SK-N-SH (cell line): ENCODE measurements around the gene RASGEF1B. TPM values are rescaled to one million over a fixed set of nuclear protein-coding genes. Genes with fewer than 3 reads are reported as not detected.

Source experiments
- CTCF ChIA-PET: fragments of 300-600, 350-600 bp; formaldehyde crosslinking; extraction: SDS; loops from one replicate; lab custom pipeline; 2021; lab: Yijun Ruan, JAX
- POLR2A ChIA-PET: fragments of 350-600 bp; sonication (Branson Sonifier 250); formaldehyde crosslinking; extraction: SDS; loops from one replicate; lab custom pipeline; 2020; ENCODE audit warnings: antibody characterized with exemption, inconsistent platforms; lab: Yijun Ruan, JAX
- DNase-seq: peaks from one replicate; pipeline ENCODE4 v3.0.0; 2012
- H2AFZ ChIP-seq: fragments of 200-600 bp; sonication (generic); 2 replicates; pipeline ENCODE4 v1.8.1; 2016; ENCODE audit warnings: antibody characterized with exemption, mild to moderate bottlenecking, low read depth
- H3F3A ChIP-seq: fragments of 200-600 bp; sonication (generic); replicated peaks from 2 replicates; pipeline ENCODE3; 2016; ENCODE audit warnings: antibody characterized with exemption, mild to moderate bottlenecking; ENCODE audit not compliant: insufficient read depth
- H3K27ac ChIP-seq, 2 experiments: fragments of 200-500 bp in 1 of 2; fragments of 200-600 bp in 1 of 2; sonication (Bioruptor generic) in 1 of 2; sonication (generic), shearing (Covaris generic) in 1 of 2; 2 replicates each; pipeline versions ENCODE4 v1.5.1 to v1.6.1; 2014 to 2016; ENCODE audit warnings: low read depth in 2 of 2, inconsistent platforms in 1 of 2, low read length in 1 of 2, mild to moderate bottlenecking in 1 of 2, mixed read lengths in 1 of 2
- H3K27me3 ChIP-seq: fragments of 200-600 bp; sonication (generic), shearing (Covaris generic); 2 replicates; pipeline ENCODE4 v1.6.1; 2016; ENCODE audit warnings: mixed run types; ENCODE audit not compliant: insufficient read depth
- H3K36me3 ChIP-seq, 2 experiments: fragments of 200-500 bp in 1 of 2; fragments of 200-600 bp in 1 of 2; sonication (Bioruptor generic) in 1 of 2; sonication (generic) in 1 of 2; replicated peaks in 1 of 2; 2 replicates each; pipeline versions ENCODE3 to v1.5.1; 2014 to 2016; ENCODE audit warnings: low read length in 1 of 2, mild to moderate bottlenecking in 1 of 2; ENCODE audit not compliant: insufficient read depth in 2 of 2, control insufficient read depth in 1 of 2
- H3K4me1 ChIP-seq, 2 experiments: fragments of 200-500 bp in 1 of 2; fragments of 200-600 bp in 1 of 2; sonication (Bioruptor generic) in 1 of 2; sonication (generic), shearing (Covaris generic) in 1 of 2; 2 replicates each; pipeline versions ENCODE4 v1.5.1 to v1.6.1; 2014 to 2016; ENCODE audit warnings: low read depth in 1 of 2, low read length in 1 of 2, mixed run types in 1 of 2; ENCODE audit not compliant: insufficient read depth in 2 of 2, control insufficient read depth in 1 of 2
- H3K4me2 ChIP-seq: fragments of 200-600 bp; sonication (generic), shearing (Covaris generic); 2 replicates; pipeline ENCODE4 v1.6.1; 2017; ENCODE audit warnings: mixed run types
- H3K4me3 ChIP-seq, 2 experiments: fragments of 200-500 bp in 1 of 2; fragments of 200-600 bp in 1 of 2; sonication (Bioruptor generic) in 1 of 2; sonication (generic), shearing (Covaris generic) in 1 of 2; 2 replicates each; pipeline versions ENCODE4 v1.5.1 to v1.8.1; 2014 to 2016; ENCODE audit warnings: low read depth in 2 of 2, inconsistent platforms in 1 of 2, low read length in 1 of 2, mild to moderate bottlenecking in 1 of 2, mixed read lengths in 1 of 2, moderate library complexity in 1 of 2
- H3K79me2 ChIP-seq: fragments of 200-600 bp; sonication (generic); 2 replicates; pipeline ENCODE4 v1.8.1; 2017; ENCODE audit warnings: mild to moderate bottlenecking; ENCODE audit not compliant: insufficient read depth
- H3K9ac ChIP-seq: fragments of 200-600 bp; sonication (generic); 2 replicates; pipeline ENCODE4 v1.6.1; 2017; ENCODE audit warnings: mixed run types
- H3K9me2 ChIP-seq: fragments of 200-600 bp; sonication (generic); 2 replicates; pipeline ENCODE4 v1.6.1; 2017; ENCODE audit warnings: mixed run types
- H3K9me3 ChIP-seq: fragments of 200-600 bp; sonication (generic); 2 replicates; pipeline ENCODE4 v1.6.1; 2017; ENCODE audit warnings: mixed run types, mild to moderate bottlenecking, moderate library complexity
- H4K20me1 ChIP-seq: fragments of 200-600 bp; sonication (generic); 2 replicates; pipeline ENCODE4 v1.6.1; 2017; ENCODE audit warnings: mild to moderate bottlenecking, mixed run types; ENCODE audit not compliant: insufficient read depth
- EZH2phosphoT487 ChIP-seq: fragments of 200-600 bp; sonication (generic); IDR thresholded peaks from 2 replicates; pipeline ENCODE4 v1.6.1; 2017; ENCODE audit warnings: low read depth, mixed run types, mild to moderate bottlenecking, antibody characterized with exemption, moderate library complexity, borderline replicate concordance
- GABPA ChIP-seq: IDR thresholded peaks from 2 replicates; pipeline ENCODE4 v1.4.0; 2012; ENCODE audit warnings: low read depth, mild to moderate bottlenecking
- NRF1 ChIP-seq: IDR thresholded peaks from 2 replicates; pipeline ENCODE4 v1.6.1; 2012; ENCODE audit warnings: low read depth, mild to moderate bottlenecking, low read length
- RAD21 ChIP-seq: IDR thresholded peaks from 2 replicates; pipeline ENCODE4 v1.6.1; 2012; ENCODE audit warnings: mild to moderate bottlenecking, low read length
- RFX5 ChIP-seq: IDR thresholded peaks from 2 replicates; pipeline ENCODE4 v1.6.1; 2012; ENCODE audit warnings: mild to moderate bottlenecking, improper control_type of control experiment, low read length
- SMC3 ChIP-seq: IDR thresholded peaks from 2 replicates; pipeline ENCODE4 v1.6.1; 2012; ENCODE audit warnings: low read depth, low read length, improper control_type of control experiment
- WGBS: methylation state at CpG from one replicate; pipeline ENCODE4 v1.1.6; 2017; ENCODE audit warnings: low lambda C conversion rate; 5-methylcytosine and 5-hydroxymethylcytosine counted together
- polyA plus RNA-seq, 3 experiments: library from polyadenylated mRNA; depleted of rRNA; stranded (reverse); fragments of >200 nt; gene quantifications; 2 replicates each; pipeline ENCODE4 v1.2.3, GENCODE V29; 2012
- TF ChIP-seq, protein P1 (sequence below): fragments of 200-600 bp; sonication (generic); IDR thresholded peaks from 2 replicates; pipeline ENCODE4 v1.6.1; 2017; ENCODE audit warnings: antibody characterized with exemption, mild to moderate bottlenecking, moderate library complexity
- TF ChIP-seq, protein P2 (sequence below): IDR thresholded peaks from 2 replicates; pipeline ENCODE4 v1.4.0; 2012; ENCODE audit warnings: low read depth, borderline replicate concordance
- TF ChIP-seq, protein P3 (sequence below): IDR thresholded peaks from 2 replicates; pipeline ENCODE4; 2012

RASGEF1B gene
- polyA plus RNA-seq, 1 of the 3 experiments (the other 2 are of a cell fraction): not detected

DNA sequence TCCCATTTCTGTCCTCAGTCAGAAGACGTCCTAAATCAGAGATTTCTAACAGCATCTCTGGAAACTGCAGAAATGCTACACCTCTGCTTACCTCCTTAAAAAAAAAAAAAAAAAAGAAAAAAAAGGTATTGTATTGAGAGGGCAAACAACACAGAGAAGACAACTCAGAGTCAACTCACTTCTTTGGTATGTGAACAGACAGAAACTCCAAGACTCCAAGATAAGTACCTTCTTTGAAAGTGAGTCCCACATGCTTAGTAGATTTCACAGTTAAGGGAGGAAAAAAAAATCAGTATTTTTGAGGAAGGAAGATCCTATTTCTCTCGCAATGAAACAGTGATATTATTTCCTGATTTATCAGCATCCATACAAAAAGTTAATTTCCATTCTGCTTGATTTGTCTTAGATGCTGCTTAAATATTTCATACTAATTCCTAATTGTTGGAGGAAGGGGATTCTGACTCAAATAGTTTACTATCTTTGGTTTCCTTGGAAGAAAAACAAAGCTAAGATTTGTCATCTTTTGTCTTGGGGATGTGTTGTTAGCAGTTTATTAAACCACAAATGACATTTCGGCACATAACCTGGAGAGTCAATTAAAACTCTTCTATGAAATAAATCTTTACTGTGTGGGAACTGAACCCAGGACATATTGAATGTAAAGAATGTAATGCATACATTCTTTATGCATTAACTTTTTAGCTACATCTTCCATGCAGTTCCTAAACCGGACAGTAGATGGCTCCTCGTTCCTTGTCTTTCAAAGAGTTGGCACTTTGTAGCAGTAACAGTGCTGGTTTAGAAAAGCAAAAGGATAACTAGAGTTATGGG, 4.7 kb downstream of the RASGEF1B start:
- no peaks in the 10 kb centered on the region for H4K20me1 ChIP-seq
- POLR2A ChIA-PET: no interaction called here
- CTCF ChIA-PET: interaction anchor here (0.6 to 5.5 kb wide), 39 partner anchors 8 to 816 kb away, joined by 3 to 57 read pairs (median 4); no protein-coding TSS in a partner anchor
- no peaks in the 10 kb centered on the region; a peak in 1 of 4 replicates for H3K4me1 ChIP-seq
- H3K9me3 ChIP-seq: no peaks in the 10 kb centered on the region
- no peaks in the 10 kb centered on the region for H3K36me3 ChIP-seq
- H3K9ac ChIP-seq: no peak overlapping the region
- peak overlapping the region in 1 of 2 experiments; percentile 34; a peak in 1 of 4 replicates for H3K4me3 ChIP-seq
- no peaks in the 10 kb centered on the region for H3K79me2 ChIP-seq
- H3K27ac ChIP-seq: no peak overlapping the region
- TF ChIP-seq, protein P1, sequence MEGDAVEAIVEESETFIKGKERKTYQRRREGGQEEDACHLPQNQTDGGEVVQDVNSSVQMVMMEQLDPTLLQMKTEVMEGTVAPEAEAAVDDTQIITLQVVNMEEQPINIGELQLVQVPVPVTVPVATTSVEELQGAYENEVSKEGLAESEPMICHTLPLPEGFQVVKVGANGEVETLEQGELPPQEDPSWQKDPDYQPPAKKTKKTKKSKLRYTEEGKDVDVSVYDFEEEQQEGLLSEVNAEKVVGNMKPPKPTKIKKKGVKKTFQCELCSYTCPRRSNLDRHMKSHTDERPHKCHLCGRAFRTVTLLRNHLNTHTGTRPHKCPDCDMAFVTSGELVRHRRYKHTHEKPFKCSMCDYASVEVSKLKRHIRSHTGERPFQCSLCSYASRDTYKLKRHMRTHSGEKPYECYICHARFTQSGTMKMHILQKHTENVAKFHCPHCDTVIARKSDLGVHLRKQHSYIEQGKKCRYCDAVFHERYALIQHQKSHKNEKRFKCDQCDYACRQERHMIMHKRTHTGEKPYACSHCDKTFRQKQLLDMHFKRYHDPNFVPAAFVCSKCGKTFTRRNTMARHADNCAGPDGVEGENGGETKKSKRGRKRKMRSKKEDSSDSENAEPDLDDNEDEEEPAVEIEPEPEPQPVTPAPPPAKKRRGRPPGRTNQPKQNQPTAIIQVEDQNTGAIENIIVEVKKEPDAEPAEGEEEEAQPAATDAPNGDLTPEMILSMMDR: peak; percentile 96
- TF ChIP-seq, protein P2, sequence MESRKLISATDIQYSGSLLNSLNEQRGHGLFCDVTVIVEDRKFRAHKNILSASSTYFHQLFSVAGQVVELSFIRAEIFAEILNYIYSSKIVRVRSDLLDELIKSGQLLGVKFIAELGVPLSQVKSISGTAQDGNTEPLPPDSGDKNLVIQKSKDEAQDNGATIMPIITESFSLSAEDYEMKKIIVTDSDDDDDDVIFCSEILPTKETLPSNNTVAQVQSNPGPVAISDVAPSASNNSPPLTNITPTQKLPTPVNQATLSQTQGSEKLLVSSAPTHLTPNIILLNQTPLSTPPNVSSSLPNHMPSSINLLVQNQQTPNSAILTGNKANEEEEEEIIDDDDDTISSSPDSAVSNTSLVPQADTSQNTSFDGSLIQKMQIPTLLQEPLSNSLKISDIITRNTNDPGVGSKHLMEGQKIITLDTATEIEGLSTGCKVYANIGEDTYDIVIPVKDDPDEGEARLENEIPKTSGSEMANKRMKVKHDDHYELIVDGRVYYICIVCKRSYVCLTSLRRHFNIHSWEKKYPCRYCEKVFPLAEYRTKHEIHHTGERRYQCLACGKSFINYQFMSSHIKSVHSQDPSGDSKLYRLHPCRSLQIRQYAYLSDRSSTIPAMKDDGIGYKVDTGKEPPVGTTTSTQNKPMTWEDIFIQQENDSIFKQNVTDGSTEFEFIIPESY: no peak
- TF ChIP-seq RFX5 (no peak), NRF1 (no peak), RAD21 (peak; percentile 83), SMC3 (peak; percentile 81), EZH2phosphoT487 (no peak), GABPA (no peak)
- TF ChIP-seq, protein P3, sequence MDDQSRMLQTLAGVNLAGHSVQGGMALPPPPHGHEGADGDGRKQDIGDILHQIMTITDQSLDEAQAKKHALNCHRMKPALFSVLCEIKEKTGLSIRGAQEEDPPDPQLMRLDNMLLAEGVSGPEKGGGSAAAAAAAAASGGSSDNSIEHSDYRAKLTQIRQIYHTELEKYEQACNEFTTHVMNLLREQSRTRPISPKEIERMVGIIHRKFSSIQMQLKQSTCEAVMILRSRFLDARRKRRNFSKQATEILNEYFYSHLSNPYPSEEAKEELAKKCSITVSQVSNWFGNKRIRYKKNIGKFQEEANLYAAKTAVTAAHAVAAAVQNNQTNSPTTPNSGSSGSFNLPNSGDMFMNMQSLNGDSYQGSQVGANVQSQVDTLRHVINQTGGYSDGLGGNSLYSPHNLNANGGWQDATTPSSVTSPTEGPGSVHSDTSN: no peak
- WGBS: 6% methylated on average over 5 of the region's 5 CpGs
- no peaks in the 10 kb centered on the region for H3F3A ChIP-seq
- H3K4me2 ChIP-seq: no peak overlapping the region
- peak; percentile 36 for DNase-seq
- H2AFZ ChIP-seq: no peak overlapping the region
- peaks cover 37% of the 10 kb centered on the region for H3K27me3 ChIP-seq
- no peaks in the 10 kb centered on the region for H3K9me2 ChIP-seq
